Bone marrow (tissue), 2 donors: Measurements from ENCODE around the gene SOD2.
"Not testable (repeated sequence)": the region's sequence is repeated elsewhere in the genome, so short reads cannot be mapped to it uniquely, and the experiment has no call there.

Experiments used
- DNase-seq, 2 donors: peaks; one replicate each; lab custom pipeline; 2025; lab: John Stamatoyannopoulos, UW

Gene SOD2

DNA sequence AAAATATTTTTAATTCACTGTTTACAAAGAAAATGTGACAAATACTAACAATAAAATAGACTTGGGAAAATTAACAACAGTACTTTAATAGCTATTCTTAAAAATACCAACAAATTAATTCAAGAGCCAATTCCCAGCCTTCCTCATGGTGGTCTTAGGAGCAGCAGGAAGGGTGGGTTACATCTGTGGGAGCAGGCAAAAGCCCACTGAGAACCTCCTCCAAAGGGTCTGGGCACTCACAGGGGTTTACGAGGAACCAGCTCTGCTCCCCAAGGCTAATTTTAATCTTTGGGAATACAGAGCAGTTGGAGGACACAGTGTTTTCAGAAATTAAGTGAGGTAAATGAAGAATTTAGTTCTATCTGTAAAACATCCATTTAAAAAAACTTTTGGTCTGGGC is 10.2 kb downstream of the SOD2 start:
- DNase-seq: no peak

DNA sequence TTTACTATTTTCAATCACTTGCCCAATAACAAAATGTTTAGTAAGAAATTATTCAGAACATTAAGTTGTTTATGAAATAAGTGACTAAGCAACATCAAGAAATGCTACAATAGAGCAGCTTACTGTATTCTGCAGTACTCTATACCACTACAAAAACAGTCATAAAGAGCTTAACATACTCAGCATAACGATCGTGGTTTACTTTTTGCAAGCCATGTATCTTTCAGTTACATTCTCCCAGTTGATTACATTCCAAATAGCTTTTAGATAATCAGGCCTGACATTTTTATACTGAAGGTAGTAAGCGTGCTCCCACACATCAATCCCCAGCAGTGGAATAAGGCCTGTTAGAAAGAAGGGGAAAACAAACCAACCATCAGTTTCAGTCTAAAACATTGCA is 10.7 kb downstream of the SOD2 start:
- DNase-seq: no peak

DNA sequence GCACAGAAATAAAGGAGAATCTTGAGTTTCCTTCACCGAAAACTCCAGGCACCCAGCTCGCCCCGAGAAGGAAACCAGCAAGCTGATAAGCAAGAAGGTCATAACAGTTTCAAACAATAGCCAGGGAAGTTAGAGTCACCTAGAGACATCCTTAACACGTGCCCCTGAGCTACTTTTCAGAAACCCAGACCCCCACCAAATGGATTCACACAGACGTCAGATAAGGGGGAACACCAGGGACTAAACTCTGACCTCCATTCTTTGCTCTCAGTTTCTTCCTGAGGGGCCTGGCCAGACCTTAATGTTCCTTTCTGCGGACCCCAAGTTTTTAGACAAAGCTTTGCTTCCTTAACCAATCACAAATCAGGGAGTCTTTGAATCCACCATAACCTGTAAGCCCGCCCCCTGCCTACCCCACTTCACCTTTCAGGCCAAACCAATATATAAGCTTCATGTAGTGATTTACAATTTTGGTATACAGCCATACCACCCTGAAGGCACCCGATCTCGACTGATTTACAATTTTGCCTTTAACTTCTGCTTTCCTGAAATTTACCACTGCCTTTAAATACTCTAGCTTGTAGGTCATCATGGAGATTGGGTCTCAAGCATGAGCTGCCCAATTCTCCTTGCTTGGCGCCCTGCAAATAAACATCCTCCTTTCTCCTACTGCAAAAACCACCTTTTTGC is 11.7 kb downstream of the SOD2 start:
- DNase-seq: no peak

DNA sequence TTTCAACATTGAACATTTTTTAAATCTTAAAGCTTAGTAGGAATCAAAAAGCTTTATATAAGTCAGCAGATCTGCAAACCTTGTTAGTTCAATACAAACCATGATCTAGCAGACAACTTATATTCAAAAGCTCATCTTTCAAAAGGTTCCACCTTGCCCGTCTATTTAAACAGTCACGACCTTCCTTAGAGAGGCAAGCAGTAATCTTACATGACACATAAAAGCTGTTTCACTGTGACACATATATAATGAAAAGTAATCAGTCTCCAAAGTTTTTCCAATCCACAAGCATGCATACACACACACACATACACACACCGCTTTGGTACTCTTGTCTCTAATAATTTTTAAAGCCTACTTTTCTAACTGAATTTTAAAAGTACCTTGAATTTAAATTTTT is 12.9 kb downstream of the SOD2 start:
- no peak for DNase-seq

DNA sequence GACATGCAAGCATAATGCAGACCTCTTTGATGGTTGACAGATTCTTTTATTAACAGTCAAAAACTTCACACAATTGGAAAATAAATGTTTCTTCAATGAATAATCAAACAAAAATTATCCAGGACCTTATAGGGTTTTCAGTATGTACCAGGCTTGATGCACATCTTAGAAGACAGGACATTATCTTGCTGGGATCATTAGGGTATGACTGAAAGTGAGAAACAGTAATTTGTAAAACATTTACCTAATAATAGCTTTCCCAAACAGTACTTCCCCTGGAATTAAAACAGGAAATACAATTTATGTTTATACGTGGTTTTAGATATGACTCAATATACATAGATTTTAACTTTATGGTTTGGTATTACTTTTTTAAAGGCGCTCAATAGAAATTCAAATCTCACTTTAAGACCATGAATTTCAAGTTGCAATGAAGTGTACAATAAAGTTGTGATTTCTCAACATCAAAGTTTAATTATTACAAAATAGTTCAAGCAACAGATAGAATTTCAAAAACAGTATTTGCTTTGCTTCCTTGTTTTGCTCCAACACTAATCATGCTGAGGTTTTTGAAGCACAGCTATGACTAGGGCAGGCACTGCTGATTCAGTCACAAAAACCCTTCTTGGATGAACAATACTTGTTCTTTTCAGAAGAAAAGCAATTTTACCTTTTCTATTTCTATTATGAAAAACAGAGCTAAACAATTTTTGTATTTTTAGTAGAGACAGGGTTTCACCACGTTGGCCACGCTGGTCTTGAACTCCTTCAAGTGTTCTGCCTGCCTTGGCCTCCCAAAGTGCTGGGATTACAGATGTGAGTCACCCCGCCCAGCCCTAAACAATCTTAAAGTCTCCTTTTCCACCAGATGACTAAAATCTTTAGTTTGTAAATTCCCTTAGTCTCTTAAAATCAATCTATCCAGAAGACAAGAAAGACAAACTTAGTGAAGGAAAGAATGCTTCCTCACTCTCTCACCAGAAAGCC is 13.7 kb downstream of the SOD2 start:
- no peak for DNase-seq

DNA sequence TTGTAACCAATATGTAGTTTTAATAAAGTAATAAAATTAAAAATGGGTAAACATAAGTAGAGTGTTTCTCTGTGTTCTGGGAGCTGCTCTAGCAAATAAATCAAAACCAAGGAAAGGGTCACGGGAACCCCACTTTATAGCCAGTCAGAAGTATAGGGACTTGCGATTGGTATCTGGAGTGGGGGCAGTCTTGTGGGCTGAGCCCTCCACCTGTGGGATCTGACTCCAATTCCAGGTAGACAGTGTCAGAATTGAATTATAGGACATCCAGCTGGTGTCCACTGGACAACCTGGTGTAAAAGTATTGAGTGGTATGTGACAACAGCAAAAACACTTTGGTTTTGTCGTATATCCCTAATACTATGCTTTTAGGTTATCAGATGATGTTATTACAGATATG is 14.5 kb downstream of the SOD2 start:
- DNase-seq: no peak

DNA sequence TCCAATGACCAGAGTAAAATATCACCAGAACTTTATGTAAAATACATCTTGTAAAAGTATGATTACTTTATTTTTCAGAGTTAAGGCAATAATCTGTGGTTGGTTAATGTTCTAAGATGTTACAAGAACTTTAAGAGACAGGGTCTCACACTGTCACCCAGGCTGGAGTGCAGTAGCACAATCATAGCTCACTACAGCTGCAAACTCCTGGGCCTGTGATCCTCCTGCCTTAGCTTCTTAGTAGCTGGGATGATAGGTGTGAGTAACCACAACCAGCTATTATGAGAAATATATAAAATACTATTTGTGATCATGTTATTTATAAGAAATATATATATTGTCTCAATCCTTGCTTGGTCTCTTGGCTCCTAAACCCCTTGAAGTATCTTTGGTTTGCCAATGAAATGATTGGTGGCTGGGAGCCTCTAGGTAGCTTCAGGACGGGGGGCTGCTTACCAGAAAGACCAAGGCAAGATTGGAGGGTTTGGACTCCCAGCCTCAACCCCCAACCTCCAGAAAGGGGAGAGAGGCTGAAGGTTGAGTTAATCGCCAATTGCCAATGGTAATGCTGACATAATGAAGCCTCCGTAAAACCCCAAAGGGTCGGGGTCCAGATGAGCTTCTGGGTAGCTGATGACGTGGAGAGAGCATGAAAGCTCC is 15.4 kb downstream of the SOD2 start:
- no peak for DNase-seq

DNA sequence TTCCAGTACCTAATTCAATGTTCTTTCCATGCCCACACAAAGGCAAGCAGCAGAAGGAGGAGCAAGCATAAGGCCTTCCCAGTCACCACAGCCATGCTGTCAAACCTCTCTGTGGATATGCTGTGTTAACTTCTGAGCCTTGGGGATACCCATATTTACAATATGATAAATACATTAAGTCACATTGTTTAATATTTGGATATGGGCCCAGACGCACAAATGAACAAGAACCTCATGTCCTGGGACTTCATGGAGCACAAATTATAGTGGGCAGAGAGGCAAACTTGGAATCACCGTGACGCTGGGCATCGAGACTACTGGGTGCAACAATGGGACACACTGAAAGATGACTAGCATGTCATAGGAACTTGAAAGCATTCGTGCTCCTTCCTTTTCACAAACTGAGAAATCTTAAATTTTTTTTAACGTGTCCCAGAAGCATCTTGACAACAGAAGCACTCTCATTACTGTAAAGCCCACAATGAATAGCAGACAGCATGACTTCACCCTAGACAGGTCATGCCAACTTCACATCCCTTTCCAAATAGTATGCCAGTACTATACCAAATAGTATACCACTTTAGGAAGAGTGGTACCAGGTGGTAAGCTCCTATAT is 16.0 kb downstream of the SOD2 start:
- no peak for DNase-seq

DNA sequence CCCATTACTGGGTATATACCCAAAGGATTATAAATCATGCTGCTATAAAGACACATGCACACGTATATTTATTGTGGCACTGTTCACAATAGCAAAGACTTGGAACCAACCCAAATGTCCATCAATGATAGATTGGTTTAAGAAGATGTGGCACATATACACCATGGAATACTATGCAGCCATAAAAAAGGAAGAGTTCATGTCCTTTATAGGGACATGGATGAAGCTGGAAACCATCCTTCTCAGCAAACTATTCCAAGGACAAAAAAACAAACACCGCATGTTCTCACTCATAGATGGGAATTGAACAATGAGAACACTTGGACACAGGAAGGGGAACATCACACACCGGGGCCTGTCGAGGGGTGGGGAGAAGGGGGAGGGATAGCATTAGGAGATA is 16.8 kb downstream of the SOD2 start:
- not testable (repeated sequence) for DNase-seq

DNA sequence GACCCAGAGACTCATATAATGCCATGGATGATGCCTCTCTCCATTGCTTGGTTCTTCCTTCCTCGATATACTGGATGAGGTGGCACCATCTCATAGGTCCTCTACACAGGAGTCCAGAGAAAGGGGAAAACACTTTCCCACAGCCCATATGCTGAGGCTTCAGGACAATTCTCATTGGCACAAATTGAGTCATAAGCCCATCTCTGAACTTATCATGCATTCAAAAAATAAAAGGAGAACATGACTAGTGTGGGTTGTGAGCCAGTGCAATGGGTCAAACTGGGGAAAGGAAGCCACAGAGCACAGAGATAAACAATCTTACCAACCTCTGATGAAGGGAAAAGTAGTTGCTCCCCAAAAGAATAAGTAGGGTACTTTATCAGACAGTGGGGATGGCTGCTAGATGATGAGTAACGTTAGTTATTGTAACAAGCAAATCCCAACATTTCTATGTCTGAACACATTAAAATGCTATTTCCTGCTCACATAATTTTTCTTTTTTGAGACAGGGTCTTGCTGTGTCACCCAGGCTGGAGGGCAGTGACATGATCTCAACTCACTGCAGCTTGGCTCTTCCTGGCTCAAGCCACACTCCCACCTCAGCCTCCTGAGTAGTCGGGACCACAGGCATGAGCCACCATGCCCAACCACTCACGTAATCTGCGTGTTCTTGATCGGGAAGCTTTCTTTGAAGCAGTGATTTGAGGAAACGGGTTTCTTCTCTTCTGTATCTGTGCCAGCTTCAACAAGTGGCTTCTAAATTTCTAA is 27.0 kb downstream of the SOD2 start:
- no peak for DNase-seq

DNA sequence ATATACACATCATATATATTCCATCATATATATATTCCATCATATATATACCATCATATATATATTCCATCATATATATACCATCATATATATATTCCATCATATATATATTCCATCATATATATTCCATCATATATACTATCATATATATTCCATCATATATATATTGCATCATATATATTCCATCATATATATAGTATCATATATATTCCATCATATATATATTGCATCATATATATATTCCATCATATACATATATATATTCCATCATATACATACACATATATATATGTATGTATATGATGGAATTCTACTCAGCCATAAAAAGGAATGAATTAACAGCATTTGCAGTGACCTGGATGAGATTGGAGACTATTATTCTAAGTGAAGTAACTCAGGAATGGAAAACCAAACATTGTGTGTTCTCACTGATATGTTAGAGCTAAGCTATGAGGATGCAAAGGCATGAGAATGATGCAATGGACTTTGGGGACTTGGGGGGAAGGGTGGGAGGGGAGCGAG is 29.6 kb downstream of the SOD2 start:
- not testable (repeated sequence) for DNase-seq

DNA sequence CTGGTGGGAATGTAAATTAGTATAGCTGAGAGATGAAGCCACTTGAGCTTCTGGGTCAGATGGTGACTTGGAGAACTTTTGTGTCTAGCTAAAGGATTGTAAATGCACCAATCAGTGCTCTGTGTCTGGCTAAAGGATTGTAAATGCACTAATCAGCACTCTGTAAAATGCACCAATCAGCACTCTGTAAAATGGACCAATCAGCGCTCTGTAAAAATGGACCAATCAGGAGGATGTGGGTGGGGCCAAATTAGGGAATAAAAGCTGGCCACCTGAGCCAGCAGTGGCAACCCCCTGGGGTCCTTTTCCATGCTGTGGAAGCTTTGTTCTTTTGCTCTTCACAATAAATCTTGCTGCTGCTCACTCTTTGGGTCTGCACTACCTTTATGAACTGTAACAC is 31.1 kb downstream of the SOD2 start:
- DNase-seq: not testable (repeated sequence)

DNA sequence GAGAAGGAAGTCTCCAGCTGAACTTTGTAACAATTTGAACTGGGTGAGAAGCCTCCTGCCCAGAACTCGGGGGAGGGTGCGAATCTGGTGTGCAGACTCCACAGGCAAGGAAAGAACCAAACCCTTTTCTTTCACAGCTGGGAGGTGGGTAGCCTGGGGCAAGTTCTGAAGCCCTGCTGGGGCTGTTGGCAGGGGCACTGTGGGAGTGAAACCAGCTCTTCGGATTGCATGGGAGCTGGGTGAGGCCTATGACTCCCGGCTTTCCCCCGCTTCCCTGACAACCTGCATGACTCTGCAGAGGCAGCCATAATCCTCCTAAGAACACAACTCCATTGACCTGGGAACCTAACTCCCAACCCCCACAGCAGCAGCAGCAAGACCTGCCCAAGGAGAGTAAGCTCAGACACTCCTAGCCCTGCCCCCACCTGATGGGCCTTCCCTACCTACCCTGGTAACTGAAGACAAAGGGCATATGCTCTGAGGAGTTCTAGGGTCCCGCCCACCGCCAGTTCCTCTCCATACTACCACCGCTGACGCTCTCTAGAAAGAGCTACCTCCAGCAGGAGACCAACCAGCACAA is 37.5 kb downstream of the SOD2 start:
- no peak for DNase-seq

DNA sequence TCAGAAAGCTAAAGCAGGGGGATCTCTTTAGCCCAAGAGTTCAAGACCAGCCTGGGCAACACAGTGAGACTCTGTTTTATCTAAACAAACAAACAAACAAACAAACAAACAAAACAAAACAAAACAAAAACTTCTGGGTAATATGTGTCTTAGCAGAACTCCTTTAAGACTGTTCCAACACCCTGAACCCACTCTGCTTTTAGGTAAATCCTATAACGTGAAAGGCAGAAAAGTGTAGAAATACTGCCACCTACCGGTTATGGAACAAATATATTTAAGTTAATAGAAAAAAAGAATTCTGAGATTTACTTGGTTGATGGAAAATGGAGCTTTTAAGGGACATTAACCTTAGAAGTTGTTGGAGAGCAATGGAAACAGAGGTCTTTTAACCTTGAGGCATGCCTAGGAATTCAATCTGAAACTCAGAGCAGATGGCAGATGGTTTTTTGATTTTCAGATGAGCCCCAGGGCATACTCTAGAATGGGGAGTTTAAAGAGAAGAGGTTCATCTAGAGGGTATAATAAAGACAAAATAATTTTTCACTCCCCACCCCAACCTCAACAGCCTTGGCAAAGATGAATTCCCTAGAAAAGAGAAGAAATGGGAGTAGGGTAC is 38.5 kb downstream of the SOD2 start:
- peak in 1 of 2 donors; percentile 17 for DNase-seq

DNA sequence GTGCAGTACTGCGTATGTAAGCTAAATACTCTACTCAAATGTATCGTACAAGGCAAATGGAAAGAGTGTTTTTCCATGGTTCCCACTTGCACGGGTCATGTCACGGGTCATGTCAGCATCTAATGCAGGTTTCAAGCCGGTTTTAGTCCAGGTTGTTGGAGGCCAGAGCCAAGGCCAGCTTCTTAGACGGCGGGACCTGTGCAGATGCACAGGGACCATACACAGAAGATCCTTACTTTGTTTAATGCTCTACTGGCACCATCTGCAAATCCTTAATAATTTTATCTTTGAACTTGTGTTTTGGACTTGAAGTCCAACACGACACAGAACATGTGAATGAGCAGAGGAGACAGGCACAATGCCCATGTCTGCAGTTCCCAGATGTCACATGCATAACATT is 42.7 kb downstream of the SOD2 start:
- no peak for DNase-seq

DNA sequence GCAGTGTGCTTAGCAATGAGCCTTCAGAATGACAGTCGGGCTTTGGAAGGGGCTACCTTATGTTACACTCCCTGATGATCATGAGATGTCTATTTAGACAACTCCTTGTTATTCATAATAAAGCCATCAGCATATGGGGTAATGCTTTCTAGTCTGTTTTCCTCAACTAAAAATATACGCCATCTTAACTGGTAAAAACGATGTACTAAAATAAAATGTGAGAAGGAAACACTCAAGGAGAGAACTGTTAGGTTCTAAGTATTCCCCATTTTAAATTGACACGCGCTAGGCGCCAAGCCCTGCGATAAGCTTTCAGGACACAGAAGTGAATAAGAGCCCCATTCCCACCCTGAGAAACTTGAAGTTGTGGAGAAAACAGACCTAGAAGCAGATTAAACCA is 43.6 kb downstream of the SOD2 start:
- DNase-seq: no peak

DNA sequence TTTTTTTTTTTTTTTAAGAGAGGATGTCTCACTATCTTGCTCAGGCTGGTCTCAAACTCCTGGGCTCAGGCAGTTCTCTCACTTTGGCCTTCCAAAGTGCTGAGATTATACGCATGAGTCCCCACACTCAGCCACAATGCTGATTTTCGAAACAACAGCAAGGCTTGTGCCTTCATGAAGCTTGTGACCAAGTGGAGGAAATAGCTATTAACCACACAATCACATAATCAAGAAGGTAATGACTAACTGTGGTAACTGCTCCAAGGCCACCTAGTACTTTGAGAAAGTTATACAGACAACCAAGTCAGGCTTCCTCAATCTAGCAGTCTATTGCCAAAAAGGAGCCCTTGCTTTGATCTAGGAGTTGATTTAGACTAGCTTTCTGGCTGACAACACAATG is 46.3 kb downstream of the SOD2 start:
- no peak for DNase-seq

DNA sequence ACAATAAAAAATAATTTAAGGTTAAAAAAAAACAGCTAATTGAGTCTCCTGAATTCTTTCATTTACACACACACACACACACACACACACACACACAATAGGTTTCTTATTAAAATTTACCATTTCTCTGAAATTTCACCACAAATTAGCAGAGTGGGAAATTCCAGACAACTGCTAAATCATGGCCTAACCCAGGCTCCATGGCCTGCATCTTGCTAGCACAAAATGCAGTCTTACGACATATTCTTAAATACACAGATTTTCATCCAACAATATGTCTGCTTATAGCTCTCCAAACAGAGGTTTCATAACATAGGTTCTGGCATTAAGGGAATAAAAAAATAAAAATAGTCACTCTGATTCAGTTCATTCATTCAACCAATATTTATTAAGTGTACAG is 46.9 kb downstream of the SOD2 start:
- DNase-seq: no peak

DNA sequence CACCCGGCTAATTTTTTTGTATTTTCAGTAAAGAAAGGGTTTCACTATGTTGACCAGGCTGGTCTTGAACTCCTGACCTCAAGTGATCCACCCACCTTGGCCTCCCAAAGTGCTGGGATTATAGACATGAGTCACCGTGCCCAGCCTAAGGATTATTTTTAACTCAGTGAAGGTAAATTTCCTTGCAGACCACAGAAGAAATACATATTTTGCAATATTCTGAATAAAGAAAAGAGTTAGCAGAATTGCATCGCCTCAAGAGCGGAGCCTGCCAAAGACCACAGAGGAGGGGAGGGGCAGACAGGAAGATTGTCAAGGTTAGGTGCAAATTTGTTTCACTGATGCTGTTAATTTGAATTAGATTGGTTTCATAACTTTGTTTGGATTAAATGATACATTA is 47.4 kb downstream of the SOD2 start:
- DNase-seq: no peak
